HG02571 (cell line): Measurements from ENCODE around the gene PPP1CA.
A peak's percentile ranks its signal among the peaks of the same experiment; 100 is the strongest.
"Not testable (repeated sequence)": the region's sequence is repeated elsewhere in the genome, so short reads cannot be mapped to it uniquely, and the experiment has no call there.

ENCODE experiments used
- ATAC-seq: cut with Tn5 transposase; IDR thresholded peaks from one replicate; pipeline ENCODE4 v1.9.1; 2021; ENCODE audit warnings: mild to moderate bottlenecking, moderate library complexity; ENCODE audit not compliant: unreplicated experiment

PPP1CA gene

GRCh38 chr11:67435031-67435726 lies 33.5 kb upstream of the PPP1CA start:
- no peak for ATAC-seq

DNA sequence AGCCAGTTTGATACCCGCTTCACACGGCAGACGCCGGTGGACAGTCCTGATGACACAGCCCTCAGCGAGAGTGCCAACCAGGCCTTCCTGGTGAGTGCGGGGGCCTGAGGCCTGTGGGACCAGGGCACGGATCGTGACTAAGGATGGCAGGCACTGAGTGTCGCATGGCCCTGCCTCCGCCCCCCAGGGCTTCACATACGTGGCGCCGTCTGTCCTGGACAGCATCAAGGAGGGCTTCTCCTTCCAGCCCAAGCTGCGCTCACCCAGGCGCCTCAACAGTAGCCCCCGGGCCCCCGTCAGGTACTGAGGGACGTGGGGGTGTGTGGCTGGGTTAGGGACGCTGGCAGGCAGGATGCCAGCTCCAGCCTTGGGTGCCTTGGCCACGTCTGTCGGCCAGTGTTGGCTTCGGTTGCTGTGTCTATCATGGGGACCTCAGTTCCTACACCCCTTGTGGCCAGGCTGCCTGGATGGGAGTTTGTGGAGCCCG lies 32.8 kb upstream of the PPP1CA start:
- no peak for ATAC-seq

GRCh38 chr11:67433536-67434394 lies 32.1 kb upstream of the PPP1CA start:
- no peak for ATAC-seq

DNA sequence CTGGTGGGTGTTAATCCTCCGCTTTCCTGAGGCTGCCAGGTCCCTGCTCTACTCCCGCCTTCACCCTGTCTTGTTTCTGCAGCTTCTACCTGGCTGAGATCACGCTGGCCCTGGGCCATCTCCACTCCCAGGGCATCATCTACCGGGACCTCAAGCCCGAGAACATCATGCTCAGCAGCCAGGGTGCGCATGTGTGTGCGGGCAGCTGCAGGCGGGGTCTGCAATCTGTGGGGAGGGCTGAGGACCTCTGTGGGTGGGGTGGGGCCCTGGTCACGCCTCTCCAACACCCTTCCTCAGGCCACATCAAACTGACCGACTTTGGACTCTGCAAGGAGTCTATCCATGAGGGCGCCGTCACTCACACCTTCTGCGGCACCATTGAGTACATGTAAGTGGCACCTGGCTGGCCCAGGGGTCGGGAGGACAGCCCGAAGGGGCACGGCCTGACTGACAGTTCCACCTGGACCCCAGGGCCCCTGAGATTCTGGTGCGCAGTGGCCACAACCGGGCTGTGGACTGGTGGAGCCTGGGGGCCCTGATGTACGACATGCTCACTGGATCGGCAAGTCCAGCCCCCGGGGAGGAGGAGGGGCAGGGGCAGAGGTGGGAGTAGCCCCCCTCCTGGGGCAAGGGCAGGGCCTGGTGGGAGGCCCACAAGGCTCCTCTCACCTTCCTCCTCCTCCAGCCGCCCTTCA lies 31.1 kb upstream of the PPP1CA start:
- ATAC-seq, result no peak

DNA sequence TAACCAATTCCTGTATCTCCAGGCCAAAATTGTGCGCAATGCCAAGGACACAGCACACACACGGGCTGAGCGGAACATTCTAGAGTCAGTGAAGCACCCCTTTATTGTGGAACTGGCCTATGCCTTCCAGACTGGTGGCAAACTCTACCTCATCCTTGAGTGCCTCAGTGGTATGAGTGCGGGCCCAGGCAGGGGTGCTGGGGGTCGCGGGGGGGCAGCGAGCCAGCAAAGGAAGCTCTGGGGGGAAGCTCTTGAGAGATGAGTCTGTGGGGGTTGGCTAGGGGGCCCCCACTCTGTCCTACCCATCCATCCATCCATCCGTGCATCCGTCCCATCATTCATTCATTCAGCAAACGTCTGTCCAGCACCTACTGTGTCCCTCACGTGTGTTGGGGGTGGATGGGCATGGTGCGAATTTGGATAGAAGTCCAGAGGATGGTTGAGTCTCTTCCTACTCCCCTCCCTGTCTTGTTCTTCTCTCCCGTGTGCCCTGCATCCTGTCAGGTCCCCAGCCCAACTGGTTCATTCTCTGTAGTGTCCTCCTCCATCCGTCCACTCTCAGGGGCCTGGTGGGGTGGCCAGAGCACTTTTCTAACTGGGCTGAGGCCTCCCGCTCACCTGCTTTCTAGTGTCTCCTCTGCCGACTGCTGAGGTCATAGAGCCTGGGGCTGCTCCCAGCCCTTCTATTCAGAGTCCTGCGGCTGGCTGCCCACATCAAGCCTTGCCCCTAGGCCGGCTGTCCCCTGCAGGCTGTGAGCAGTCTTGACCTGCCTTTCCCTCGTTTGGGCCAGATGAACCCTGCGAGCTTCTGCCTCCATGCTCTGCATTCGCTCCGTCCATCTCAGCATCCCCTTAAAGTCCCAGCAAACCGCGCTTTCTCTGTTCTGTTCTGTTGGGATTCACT lies 29.9 kb upstream of the PPP1CA start:
- ATAC-seq, result no peak

- ATAC-seq, result no peak
Measured at GRCh38 chr11:67429722-67430121, 28.1 kb upstream of the PPP1CA start.

GRCh38 chr11:67429038-67429668 lies 27.5 kb upstream of the PPP1CA start:
- ATAC-seq, result no peak

- ATAC-seq, result peak; percentile 76
Measured at GRCh38 chr11:67428052-67429001, 26.7 kb upstream of the PPP1CA start, which contains the start of gene RPS6KB2. Gene RPS6KB2, plus strand, starts transcription at chr11:67428494. Its CDS starts 52 bp downstream, at chr11:67428546.

GRCh38 chr11:67427364-67427859 lies 25.8 kb upstream of the PPP1CA start:
- ATAC-seq, result not testable (repeated sequence)

- ATAC-seq, result no peak
Measured at GRCh38 chr11:67423891-67424613, 22.4 kb upstream of the PPP1CA start.

DNA sequence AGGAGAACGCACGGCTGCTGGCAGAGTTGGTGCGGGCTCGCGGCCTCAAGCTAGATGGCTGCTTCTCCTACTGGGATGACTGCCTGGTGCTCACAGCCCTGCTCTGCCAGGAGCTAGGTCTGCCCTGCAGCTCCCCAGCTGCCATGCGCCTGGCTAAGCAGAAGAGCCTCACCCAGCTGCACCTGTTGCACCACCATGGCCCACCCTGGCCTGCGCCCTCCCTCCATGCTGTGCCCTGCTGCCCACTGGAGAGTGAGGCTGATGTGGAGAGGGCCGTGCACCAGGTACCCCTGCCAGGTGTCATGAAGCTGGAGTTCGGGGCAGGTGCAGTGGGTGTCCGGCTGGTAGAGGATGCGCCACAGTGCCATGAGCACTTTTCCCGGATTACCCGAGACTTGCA lies 21.8 kb upstream of the PPP1CA start:
- no peak for ATAC-seq

- no peak for ATAC-seq
Measured at GRCh38 chr11:67422891-67423290, 21.2 kb upstream of the PPP1CA start.

DNA sequence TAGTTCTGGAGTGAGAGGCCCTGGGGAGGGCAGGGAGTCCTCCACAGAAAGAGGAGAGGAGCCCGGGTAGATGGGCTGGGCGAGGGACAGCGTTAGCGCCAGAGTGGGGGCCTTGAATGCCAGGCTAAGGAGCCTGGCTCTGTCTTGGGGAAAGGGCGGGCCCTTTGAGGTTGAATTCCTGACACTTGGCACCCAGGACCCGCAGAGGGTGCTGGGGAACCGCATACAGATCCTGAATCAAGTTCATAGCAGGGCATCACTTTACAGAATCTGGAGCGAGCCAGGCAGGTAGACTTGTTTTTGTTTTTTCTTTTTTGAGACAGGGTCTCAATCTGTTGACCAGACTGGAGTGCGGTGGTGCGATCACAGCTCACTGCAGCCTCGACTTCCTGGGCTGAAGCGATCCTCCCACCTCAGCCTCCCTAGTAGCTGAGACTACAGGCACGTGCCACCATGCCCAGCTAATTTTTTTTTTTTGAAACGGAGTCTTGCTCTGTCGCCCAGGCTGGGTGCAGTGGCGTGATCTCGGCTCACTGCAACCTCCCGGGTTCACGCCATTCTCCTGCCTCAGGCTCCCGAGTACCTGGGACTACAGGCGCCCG lies 19.9 kb upstream of the PPP1CA start:
- ATAC-seq, result no peak

DNA sequence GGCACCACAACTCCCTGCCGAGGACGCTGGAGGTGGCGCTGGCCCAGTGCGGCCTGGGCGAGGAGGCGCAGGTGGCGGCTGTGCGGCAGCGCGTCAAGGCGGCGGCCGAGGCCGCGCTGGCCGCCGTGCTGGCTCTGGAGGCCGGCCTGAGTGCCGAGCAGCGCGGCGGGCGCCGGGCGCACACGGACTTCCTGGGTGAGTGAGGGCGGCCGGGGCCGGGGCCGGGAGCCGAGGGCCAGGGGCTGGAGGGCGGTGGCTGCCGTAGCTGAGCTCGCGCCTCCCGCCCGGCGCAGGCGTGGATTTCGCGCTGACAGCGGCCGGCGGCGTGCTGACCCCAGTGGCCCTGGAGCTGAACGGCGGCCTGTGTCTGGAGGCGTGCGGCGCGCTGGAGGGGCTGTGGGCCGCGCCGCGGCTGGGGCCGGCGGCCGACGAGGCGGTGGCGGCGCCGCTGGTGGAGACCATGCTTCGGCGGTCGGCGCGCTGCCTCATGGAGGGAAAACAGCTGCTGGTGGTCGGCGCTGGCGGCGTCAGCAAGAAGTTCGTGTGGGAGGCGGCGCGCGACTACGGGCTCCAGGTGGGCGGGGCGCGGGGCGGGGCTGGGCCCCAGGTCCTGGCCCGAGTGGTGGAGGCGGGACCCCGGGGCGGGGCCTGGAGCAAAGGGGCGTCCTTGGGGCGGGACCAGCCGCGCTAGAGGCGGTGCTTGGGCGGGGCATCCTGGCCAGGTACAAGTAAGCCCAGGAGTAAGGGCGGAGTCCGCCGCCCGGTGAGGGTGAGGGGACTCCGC lies 19.2 kb upstream of the PPP1CA start:
- ATAC-seq, result peak; percentile 71

DNA sequence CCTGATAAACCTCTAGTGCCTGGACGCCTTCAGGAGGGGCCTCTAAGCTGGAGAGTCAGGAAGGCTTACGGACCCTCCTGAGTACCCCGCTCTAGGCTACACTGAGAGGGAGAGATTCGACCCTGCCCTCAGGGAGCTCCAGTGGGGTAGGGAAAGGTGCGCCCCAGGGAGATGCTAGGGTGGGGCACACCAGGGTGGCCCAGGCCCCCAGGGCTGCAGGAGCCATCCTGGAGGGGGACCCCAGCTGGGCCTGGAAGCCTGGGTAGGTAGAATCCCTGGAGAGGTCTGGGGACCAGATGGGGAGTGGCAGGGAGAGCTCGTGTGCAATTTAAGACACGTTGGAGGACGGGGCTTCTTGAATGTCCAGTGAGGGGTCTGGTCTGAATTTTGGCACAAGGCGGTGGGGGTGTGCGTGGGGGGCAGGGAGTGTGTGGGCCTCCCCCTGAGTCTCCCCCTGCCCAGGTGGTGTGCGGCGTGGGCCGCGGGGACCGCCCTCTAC lies 18.5 kb upstream of the PPP1CA start:
- no peak for ATAC-seq

GRCh38 chr11:67419325-67420049 lies 17.8 kb upstream of the PPP1CA start:
- no peak for ATAC-seq
